Activated CD4-positive, alpha-beta T cell treated with anti-CD3 and anti-CD28 coated beads for 24 hours (primary cell): ENCODE results near the gene COX8C.
A peak's percentile ranks its signal among the peaks of the same experiment; 100 is the strongest.
"Not testable (repeated sequence)": the region's sequence is repeated elsewhere in the genome, so short reads cannot be mapped to it uniquely, and the experiment has no call there.

Experiments used
- DNase-seq, 2 donors: peaks; one replicate each; pipeline ENCODE4 v3.0.0-alpha.2; 2020; ENCODE audit warnings: low read depth in 2 of 2

Gene COX8C

DNA sequence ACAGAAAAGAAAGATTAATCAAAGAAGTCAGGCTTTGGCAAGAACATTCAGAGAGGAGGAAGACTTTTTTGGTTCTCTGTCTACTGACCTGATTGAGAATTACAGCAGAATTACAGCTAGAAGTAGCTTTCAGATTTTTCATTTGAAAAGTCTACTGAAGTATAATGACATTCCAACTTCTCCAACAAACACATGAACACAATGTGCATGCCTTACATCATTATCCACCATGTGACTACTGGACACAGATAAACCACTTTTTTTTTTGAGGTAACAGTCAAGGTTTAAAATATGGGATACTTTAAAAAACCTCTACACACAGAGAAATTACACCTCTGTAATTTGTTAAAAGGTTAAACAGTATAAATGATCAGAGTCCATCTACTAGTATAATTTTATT lies 26.5 kb upstream of the COX8C start:
- DNase-seq, result no peak

DNA sequence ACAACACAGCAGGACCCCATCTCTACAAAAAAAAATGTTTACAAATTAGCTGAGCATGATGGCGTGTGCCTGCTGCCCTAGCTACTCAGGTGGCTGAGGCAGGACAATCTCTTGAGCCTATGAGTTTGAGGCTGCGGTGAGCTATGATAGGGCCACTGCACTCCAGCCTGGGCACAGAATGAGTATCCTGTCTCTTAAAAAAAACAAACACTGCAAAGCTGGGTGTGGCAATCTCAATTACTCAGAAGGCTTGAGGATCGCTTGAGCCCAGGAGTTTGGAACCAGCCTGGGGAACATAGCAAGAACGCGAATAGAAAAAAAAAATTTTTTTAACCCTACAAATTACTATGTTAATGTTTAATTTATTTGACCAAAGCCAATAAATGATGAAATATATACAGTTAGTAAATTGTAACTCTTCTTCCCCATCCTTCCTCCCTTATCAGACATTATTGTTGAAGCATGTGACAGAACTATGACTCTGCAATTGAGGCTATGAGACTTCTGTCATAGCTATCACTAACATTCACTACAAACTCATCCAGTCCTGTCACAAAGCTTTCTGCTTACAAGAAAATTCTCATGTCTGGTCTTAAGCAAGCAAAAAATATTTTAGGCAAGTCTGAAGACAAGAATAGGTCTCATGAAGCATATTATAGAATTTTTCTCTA lies 23.9 kb upstream of the COX8C start:
- no peak for DNase-seq

DNA sequence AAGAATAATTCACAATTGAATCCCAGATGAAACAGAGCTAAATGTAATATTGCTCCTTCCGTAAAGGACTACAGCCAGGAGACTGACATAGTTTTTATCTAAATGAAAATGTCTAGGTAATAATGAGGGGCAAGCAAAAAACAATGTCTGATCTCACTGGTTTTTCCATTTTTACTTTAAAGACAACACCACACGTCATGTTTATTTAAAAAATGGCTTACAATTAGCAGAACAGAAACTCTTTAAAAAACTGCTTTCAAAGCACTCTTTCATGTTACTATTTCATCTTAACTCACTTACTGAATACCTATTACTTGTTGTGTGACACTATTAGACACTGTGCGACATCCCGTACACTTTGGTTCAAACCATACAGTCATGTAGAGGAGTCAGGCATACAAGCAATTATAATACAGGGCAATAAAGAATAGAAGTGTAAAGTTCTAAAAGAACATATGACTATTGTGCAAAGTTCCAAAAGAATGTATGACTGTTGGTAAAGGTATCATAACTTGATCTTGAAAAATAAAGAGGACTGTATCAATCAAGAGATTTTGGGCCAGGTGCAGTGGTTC lies 23.3 kb upstream of the COX8C start:
- DNase-seq, result no peak

DNA sequence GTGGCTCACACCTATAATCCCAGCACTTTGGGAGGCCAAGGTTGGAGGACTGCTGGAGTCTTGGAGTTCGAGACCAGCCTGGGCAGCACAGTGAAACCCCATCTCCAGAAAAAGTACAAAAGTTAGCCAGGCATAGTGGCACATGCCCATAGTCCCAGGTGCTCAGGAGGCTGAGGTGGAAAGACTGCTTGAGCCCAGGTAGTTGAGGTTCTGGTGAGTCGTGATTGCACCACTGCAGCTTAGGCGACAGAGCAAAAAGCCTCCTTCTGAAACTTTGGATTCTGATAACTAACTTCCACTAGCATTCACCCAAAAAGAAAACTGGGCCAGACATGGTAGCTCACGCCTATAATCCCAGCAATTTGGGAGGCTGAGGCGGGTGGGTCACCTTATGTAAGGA lies 20.8 kb upstream of the COX8C start:
- no peak for DNase-seq

DNA sequence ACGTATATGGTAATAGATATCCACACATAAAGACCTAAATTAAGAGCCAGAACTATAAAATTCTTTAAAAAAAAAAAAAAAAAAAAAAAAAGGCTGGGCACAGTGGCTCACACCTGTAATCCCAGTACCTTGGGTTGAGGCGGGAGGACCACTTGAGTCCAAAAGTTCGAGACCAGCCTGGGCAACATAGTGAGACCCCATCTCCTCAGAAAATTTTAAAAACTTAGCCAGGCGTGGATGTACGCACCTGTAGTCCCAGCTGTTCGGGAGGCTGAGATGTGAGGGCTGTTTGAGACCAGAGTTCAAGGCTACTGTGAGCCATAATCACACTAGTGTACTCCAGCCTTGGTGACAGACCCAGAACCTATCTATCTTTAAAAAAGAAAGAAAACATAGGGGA lies 18.4 kb upstream of the COX8C start:
- no peak for DNase-seq

DNA sequence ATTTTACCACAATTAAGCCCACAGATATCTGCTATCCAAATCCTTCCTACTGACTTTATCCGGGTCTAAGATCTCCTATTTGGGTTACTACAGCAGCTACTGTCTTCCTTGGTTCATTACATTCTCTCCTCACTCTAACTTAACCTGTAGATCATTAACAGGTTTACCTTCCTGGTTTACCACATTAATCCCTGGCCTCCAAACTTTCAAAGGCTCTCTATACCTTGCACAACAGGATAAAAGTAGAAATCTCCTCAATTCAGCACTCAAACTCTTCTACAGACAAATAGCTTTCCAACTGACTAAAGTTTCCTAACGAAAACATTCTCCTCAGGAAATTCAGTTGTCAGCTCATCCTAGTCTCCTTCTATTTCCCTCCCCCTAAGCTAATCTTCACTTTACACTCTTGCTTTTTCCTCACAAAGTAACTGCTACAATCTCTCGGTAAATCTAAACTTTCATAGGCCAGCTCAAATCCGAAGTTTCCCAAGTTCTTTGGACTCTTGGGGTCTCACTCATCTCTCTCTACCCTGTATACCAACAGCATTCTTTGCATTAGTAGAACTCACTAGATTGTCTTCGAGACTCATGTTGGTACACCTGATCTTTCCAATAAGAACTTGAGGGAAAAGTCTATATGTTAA lies 16.9 kb upstream of the COX8C start:
- no peak for DNase-seq

DNA sequence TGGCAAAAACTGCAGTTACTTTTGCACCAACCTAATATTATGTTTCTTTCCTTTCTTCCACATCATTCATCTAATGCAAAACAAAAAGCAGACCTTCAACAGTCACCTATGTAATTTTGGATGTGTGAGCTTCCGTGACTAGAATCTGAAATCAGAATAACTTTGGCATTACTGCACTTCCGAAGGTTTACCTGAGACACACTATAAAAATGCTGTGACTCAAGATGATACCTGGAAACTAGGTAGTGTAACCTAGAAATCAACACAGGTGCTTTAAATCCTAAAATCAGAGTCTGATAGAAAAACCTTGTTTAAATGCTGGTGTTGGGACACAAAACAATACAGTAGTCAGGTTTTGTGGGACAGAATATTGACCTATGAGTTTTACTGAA lies 16.4 kb upstream of the COX8C start:
- no peak for DNase-seq

DNA sequence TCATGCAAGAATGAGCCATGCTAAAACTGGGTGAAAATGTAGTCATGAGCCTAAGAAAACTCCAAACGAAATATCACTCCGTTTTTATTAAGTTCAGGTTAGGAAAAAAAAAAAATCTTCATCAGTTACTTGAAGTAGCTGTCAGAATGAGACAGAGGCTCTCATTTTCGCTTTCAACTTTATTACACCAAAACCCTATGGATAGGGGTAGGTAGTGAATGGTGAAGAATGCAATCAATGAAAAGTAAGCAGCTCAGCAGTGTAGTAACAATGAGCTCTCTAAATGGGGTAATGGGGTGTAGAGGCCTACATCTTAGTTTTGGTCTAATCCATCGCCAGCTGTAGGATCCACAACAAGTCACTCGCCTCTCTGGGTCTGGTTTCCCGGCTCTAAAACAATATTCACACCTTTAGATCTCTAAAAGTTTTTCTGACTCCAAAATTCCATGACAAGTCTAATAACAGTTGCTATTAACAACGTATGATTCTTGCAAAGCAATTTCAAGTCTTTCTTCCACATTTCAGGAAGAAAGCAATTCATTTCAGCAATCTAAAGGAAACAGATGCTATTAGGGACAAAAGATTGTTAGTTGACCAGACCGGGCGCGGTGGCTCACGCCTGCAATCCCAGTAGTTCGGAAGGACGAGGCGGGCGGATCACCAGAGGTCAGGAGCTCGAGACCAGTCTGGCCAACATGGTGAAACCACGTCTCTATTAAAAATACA lies 15.8 kb upstream of the COX8C start:
- no peak for DNase-seq

DNA sequence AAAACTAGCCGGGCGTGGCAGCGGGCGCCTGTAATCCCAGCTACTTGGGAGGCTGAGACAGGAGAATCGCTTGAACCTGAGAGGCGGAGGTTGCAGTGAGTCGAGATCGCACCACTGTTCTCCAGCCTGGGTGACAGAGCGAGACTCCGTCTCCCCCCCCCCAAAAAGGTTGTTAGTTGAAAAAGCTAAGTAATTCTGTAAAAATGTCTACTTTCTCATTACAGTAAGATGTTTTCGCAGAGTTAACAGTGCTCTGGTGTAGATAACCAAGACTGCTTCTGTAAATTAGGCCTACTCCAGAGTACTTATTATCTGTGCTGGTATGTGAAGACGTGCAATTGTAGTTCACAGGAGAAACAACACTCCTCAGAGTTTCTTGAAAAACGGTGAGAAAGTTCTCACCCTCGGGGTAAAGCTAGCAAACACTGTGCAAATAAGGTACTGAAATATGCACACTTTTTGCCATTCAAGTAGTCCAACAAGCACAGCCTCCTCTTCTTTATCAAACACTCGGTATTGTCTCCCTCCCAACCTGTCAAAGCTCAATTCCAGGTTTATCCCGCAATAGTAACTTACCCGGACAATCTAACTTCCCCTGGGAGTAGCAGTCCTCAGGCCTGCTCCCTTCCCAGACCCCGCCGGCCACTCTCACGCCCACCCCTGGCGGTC lies 15.1 kb upstream of the COX8C start:
- DNase-seq, result no peak

DNA sequence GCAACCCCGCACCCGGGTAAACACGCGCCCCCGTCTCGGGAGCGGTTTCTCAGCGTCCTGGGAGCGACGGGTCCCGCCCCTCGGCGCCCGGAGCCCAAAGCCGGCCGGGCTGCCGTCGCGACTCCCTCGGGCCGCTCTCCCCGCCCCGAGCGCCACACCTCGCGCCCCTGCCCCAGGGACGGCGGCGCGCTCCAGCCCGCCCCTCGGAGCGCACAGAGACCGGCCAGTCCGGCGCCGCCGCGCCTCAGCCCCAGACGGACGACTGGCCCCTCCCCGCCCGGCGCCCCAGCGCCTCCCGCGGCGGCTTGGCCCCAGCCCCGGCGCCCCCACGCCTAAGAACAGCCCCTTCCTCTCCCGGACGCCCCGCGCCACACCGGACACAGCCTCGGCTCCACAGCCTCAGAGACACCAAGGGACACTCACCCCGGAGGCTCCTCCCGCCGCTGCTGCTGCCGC lies 14.6 kb upstream of the COX8C start:
- DNase-seq, result peak in 1 of 2 donors; percentile 6

DNA sequence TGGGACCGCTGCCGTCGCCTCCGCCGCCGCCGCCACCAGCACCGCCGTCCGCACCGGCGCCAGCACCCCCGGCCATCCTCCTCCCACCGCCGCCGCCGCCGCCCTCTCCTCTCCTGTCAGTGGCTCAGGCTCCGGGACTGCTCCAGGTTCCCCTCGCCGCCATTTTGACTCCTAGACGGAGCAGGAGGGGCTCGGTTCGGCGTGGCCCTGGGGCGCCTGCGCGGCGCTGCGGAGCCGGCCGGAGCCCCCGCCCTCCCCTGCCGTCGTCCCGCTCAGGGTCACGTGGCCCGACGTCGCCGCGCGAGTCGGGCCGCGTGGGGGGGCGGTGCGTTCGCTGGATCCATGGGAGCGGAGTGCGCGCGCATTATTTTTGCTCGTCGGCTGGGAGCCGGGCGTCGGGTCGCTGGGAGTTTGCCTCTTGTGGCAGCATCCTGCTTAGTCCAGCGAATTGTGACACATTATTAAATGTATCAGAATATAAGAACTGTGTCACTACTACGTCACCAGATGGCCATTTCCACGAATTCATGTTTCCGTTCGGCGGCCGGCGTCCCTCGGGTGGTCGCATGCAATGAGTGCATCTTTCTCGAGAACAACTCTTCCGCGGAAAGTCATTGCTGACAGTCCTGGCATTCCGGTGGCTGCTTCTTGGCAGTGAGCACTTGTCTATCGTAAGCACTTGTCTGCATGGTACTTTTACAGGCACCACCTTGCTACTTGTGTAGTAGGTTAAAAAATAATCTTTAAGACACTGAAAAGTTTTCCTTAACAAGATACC lies 13.9 kb upstream of the COX8C start, which contains the start of gene BTBD7:
BTBD7 (minus strand) TSS at position 184 of the 778 bp plus-strand sequence. CDS start 36,985 bp downstream, outside the sequence.
- DNase-seq, result peak; percentile 92

DNA sequence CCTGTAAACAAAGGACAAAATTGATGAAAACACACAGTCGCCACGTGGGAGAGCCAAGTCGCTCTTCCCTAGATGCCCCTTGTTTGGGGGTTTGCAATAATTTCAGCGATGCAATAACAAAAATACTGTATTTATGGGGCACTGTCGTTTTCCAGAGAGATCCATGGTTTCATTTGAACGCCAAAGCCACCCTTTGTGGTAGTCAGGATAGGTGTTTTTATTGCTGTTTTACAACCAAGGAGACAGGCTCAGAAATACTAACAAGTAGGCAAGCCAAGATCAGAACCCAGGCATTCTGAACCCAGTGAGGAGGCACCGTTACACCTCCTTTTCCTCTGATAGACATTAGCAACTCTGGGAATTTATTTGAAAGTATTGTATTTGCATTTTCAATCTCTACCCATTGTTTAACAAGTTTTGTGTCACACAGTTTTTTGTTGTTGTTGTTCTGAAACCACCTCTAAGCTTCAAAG lies 13.3 kb upstream of the COX8C start:
- no peak for DNase-seq

DNA sequence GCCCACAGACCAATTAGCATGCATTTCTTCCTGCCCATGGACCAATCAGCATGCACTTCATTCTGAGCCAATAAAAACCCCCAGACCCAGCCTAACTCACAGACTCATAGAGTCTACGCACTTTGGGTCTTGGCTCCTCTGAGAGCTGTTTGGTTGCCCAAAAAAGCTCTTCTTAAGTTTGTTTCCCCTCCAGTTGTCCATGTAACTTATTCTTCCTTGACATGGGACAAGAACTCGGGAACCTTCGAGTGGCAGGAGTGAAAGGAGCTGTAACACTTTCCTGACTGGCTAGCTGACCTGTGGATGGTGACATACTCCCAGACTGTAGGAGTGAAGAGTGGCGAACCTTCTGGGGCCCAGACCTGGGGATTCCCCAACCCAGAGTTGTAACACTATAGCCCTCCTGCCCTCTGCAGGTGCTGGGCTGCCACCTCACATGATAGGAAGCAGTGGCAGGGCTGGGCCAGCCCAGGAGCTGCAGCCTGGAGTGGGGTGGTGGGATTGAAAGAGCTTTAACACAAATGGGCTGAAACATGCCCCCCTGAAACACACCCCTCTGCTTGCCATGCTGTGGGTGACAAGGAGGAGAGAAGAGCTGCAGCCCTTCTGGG lies 9.7 kb upstream of the COX8C start:
- DNase-seq, result no peak

DNA sequence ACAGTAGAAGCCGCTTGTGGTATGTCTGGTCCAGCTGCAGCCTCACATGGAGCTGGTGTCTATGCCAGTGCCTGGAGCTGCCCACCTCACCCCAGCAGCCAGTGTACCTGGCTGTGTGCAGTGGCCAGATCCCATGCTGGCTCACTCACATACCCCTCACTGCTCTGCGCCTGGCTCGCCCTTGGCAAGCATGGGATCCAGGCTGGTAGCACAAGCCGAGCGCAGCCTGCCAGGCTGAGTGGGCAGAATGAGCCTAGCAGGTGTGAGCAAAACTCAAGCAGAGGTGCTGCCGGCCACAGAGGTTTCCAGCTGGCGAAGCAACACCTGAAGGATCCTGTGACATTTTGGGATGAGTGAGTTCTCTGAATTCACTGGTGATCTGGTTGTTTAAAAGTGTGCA lies 9.1 kb upstream of the COX8C start:
- no peak for DNase-seq

DNA sequence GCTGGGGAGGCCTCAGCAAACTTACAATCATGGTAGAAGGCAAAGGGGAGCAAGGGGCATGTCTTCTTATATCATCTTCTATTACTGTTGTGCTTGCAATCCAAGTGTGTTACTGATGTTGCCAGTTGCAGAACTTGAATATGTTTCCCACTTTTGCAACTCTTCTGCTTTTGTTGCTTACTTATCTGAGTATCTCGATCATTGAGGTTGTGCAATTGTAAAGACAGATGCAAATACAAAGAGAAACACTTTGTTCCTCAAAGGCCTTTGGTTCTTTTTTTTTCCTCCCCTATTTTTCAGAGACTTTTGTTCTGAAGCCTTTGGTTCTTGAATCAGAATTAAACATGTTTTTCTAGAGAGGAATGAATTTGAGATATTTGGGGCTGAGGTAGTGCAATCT lies 3.7 kb upstream of the COX8C start:
- no peak for DNase-seq

DNA sequence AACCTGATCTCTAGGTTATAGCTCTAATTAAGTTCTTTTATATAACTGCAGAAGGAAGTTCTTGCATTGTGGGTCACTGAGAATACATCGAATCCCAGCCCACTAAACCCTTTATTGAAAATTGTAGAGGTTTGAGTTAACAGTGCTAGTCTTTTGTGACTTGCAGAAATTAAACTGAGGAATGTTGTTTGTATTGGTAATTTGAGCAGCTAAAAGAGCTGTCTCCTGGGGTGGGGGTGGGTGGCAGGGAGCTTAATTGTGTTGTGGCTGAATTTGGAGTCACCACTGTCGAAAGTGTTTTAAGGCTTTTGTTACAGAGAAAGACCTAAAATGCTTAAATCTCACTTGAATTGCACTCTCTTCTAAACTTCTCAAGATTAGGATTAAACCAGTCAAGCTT lies 3.2 kb upstream of the COX8C start:
- no peak for DNase-seq

DNA sequence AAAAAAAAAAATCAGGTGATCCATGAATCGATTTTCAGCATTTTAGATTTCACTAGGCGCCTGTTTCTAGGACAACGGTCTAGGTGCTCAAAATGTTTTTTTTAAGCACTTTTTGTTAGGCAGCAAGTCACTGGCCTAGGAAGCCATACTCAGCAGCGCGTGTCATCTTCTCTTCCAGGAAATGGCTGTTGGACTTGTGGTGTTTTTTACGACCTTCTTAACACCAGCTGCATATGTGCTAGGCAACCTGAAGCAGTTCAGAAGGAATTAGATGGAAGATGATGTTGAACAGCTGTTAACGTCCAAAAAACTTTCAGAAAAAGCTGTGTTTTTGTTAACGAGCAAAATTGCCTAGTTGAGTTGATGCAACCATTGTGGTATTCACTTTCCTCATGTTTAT lies 868 bp downstream of the COX8C start:
- no peak for DNase-seq

DNA sequence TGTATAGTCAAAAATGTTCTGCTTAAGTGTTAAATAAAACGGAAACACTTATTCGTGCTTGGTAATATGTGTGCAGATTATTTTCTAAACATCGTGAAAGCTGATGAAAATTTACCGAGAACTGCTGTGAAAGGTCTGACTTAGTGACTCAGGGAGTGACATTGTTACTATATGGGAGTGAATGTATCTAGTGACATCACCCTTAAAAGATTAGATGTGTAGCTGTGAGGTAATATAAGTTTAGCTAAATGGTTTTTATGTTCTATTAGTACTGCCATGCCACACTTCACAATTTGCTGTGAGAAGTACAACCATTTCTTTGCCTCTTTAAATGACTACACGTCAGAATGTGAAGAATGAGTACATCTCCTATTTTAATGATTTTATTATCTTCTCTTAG lies 1.3 kb downstream of the COX8C start:
- no peak for DNase-seq

DNA sequence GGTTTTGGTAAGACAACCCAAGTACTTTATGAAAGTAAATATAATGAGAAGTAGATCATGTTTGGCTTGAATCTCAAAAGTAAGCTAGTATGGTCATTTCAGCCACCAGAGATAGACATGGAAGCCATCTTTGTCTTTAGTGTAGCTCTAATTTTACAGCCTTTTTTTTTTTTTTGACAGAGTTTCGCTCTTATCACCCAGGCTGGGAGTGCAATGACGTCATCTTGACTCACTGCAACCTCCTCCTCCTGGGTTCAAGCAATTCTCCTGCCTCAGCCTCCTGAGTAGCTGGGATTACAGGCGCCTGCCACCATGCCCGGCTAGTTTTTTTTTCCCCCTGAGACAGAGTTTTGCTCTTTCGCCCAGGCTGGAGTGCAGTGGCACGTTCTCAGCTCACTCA lies 7.9 kb downstream of the COX8C start:
- DNase-seq, result not testable (repeated sequence)

DNA sequence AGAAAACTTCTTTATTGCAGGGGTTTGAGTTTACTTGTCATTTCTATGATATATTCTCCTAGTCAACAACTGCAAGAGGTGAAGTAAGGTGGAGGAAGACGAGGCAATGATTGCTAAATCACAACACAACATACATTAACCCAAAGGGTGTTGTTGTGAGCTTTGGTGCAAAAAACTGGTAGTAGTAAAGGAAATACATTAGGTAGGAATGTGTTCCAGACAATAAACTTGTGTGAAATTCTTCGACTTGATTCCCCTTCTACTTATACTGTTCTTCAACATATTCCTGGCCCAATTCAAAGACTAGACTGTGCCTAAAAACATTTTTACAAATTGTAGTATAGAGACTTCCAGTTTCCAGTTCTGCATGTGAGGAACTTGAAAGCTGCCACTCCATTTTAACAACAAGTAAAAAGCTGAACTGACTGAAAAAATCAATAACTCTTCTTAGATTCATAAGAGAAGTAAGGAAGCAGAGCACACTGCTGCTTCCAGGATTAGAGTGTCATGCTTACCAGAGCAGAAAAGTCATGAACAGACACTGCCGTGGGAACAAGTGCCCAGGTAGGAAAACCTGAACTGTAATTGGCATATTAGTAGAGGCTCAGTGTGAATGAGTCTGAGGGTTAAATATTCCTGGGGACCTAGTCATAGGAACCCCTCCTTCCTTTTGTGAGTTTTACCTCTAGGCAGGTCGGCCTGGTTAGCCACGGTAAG lies 22.2 kb downstream of the COX8C start:
- DNase-seq, result no peak
